Activated CD8-positive, alpha-beta memory T cell treated with anti-CD3 and anti-CD28 coated beads for 4 hours (primary cell): ENCODE data around the gene MPP1.

Experiments
- DNase-seq, 2 donors: peaks; one replicate each; pipeline ENCODE4 v3.0.0-alpha.2; 2020; ENCODE audit warnings: low read depth in 2 of 2

The MPP1 gene

GRCh38 chrX:154775419-154776349 lies 29.6 kb downstream of the MPP1 start:
- peak in 1 of 2 donors; percentile 2 for DNase-seq

- no peak for DNase-seq
These were observed 30.7 kb downstream of the MPP1 start for GRCh38 chrX:154774622-154775021.

- peak; percentile 85 to 91 for DNase-seq
These were observed 42.6 kb downstream of the MPP1 start, which contains the start of gene DKC1 for GRCh38 chrX:154762537-154763296. Gene DKC1 (plus strand): TSS chrX:154762864. CDS start chrX:154762966, 102 bp downstream.

- DNase-seq, result no peak
These were observed 43.2 kb downstream of the MPP1 start for GRCh38 chrX:154761977-154762536.

GRCh38 chrX:154758696-154759095 lies 46.6 kb downstream of the MPP1 start:
- no peak for DNase-seq

- no peak for DNase-seq
These were observed 53.5 kb downstream of the MPP1 start for GRCh38 chrX:154751669-154752271.

- no peak for DNase-seq
These were observed 54.0 kb downstream of the MPP1 start for GRCh38 chrX:154751203-154751668.

- no peak for DNase-seq
These were observed 54.7 kb downstream of the MPP1 start, which contains the start of gene GAB3 for GRCh38 chrX:154750301-154751202. Gene GAB3 (minus strand): TSS chrX:154751077. CDS start chrX:154751025, 52 bp downstream.

GRCh38 chrX:154749856-154750255 lies 55.4 kb downstream of the MPP1 start:
- no peak for DNase-seq

- no peak for DNase-seq
These were observed 56.5 kb downstream of the MPP1 start for GRCh38 chrX:154748712-154749339.

- no peak for DNase-seq
These were observed 62.7 kb downstream of the MPP1 start for GRCh38 chrX:154742613-154743012.

GRCh38 chrX:154739952-154740465 lies 65.3 kb downstream of the MPP1 start:
- DNase-seq, result no peak

- no peak for DNase-seq
These were observed 67.1 kb downstream of the MPP1 start for GRCh38 chrX:154738011-154738738.

GRCh38 chrX:154737136-154737535 lies 68.1 kb downstream of the MPP1 start:
- DNase-seq, result no peak

- DNase-seq, result no peak
These were observed 69.4 kb downstream of the MPP1 start for GRCh38 chrX:154735695-154736393.

GRCh38 chrX:154734061-154734781 lies 71.1 kb downstream of the MPP1 start:
- no peak for DNase-seq

GRCh38 chrX:154733066-154733425 lies 72.2 kb downstream of the MPP1 start:
- no peak for DNase-seq
